ENCODE measurements around the gene LCN12.

DNA sequence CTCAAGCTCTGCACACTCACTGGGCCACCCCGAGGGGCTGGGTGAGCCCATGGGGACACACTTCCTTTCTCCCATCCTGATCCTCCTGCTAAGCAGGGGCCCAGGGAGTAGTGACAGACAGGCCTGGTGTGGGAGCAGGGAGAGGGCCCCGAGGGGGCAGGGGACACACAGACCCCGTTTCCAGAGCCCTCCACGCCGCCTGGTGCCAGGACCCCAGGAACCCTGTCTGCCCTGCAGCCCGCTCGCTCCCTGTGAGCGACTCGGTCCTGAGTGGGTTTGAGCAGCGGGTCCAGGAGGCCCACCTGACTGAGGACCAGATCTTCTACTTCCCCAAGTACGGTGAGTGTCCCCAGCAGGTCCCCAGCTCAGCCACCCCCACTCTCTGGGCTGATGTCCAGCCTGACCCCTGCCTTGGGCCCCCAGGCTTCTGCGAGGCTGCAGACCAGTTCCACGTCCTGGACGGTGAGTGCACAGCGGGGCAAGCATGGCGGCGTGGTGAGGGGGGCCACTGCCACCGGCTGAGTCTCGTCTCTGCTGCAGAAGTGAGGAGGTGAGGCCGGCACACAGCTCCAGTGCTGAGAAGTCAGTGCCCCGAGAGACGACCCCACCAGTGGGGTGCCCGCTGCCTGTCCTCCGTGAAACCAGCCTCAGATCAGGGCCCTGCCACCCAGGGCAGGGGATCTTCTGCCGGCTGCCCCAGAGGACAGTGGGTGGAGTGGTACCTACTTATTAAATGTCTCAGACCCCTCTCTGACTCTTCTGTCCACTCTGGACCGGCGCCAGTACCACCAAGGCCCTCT, 5.6 kb upstream of the LCN12 start:
- TF ChIP-seq, protein P1, sequence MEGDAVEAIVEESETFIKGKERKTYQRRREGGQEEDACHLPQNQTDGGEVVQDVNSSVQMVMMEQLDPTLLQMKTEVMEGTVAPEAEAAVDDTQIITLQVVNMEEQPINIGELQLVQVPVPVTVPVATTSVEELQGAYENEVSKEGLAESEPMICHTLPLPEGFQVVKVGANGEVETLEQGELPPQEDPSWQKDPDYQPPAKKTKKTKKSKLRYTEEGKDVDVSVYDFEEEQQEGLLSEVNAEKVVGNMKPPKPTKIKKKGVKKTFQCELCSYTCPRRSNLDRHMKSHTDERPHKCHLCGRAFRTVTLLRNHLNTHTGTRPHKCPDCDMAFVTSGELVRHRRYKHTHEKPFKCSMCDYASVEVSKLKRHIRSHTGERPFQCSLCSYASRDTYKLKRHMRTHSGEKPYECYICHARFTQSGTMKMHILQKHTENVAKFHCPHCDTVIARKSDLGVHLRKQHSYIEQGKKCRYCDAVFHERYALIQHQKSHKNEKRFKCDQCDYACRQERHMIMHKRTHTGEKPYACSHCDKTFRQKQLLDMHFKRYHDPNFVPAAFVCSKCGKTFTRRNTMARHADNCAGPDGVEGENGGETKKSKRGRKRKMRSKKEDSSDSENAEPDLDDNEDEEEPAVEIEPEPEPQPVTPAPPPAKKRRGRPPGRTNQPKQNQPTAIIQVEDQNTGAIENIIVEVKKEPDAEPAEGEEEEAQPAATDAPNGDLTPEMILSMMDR (IDR thresholded peaks at IDR 0.05; ENCODE audit: poor library complexity, severe bottlenecking), result no peak
- no peak for TF ChIP-seq EP300 (conservative IDR thresholded peaks at IDR 0.05; ENCODE audit: poor library complexity, severe bottlenecking)
- no peak for TF ChIP-seq RAD21 (conservative IDR thresholded peaks at IDR 0.05)

All from neural cell (in vitro differentiated cells).